ENCODE results near the gene MBNL2.

DNA sequence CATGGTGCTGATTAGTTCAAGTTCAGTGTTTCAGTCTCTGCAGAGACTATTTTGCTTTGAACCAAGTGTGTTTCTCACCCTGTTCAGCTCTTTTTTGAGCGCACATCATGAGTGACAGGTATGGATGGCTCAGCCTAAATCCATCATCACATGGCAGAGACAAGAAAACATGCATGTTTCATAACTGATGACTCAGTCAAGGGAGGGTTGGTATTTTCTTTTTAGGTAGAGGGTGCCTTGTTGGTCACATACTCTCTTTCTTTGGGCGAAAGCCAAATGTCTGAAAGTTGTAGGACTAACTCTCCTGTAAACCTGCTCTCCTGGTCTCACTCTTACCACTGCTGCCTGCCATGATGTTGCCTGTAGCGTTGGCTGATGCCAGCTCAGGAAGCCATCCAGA, 163.7 kb downstream of the MBNL2 start:
- TF ChIP-seq, protein P1, sequence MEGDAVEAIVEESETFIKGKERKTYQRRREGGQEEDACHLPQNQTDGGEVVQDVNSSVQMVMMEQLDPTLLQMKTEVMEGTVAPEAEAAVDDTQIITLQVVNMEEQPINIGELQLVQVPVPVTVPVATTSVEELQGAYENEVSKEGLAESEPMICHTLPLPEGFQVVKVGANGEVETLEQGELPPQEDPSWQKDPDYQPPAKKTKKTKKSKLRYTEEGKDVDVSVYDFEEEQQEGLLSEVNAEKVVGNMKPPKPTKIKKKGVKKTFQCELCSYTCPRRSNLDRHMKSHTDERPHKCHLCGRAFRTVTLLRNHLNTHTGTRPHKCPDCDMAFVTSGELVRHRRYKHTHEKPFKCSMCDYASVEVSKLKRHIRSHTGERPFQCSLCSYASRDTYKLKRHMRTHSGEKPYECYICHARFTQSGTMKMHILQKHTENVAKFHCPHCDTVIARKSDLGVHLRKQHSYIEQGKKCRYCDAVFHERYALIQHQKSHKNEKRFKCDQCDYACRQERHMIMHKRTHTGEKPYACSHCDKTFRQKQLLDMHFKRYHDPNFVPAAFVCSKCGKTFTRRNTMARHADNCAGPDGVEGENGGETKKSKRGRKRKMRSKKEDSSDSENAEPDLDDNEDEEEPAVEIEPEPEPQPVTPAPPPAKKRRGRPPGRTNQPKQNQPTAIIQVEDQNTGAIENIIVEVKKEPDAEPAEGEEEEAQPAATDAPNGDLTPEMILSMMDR (IDR thresholded peaks at IDR 0.05), result no peak
- TF ChIP-seq POLR2A (IDR thresholded peaks at IDR 0.05), result no peak

Measured in uterus (tissue), 2 donors.